ENCODE data around the gene PML. TPM values are rescaled to one million over a fixed set of nuclear protein-coding genes. Genes with fewer than 3 reads are reported as not detected.
"Not testable (repeated sequence)": the region's sequence is repeated elsewhere in the genome, so short reads cannot be mapped to it uniquely, and the experiment has no call there.

The PML gene
- total RNA-seq, 1 experiment from 2014 or later, result 61.1 TPM

- peak; percentile 69 for DNase-seq (ENCODE audit: low spot score)
These were observed 37.2 kb upstream of the PML start for GRCh38 chr15:73957276-73957675.

- DNase-seq (ENCODE audit: low spot score), result no peak
These were observed 36.7 kb upstream of the PML start for GRCh38 chr15:73957785-73958184.

- DNase-seq (ENCODE audit: low spot score), result peak; percentile 79
These were observed 35.4 kb upstream of the PML start for GRCh38 chr15:73959012-73959581.

GRCh38 chr15:73959801-73960200, 34.7 kb upstream of the PML start:
- no peak for DNase-seq (ENCODE audit: low spot score)

GRCh38 chr15:73960472-73961070, 33.9 kb upstream of the PML start:
- not testable (repeated sequence) for DNase-seq (ENCODE audit: low spot score)

GRCh38 chr15:73962433-73962832, 32.1 kb upstream of the PML start:
- DNase-seq (ENCODE audit: low spot score), result no peak

GRCh38 chr15:73964736-73965093, 29.8 kb upstream of the PML start:
- peak; percentile 80 for DNase-seq (ENCODE audit: low spot score)

GRCh38 chr15:73965094-73965757, 29.3 kb upstream of the PML start:
- DNase-seq (ENCODE audit: low spot score), result no peak

- DNase-seq (ENCODE audit: low spot score), result no peak
These were observed 28.8 kb upstream of the PML start for GRCh38 chr15:73965758-73966113.

- no peak for DNase-seq (ENCODE audit: low spot score)
These were observed 26.1 kb upstream of the PML start for GRCh38 chr15:73968461-73968860.

- no peak for DNase-seq (ENCODE audit: low spot score)
These were observed 25.3 kb upstream of the PML start for GRCh38 chr15:73969151-73969759.

- DNase-seq (ENCODE audit: low spot score), result peak; percentile 76
These were observed 21.4 kb upstream of the PML start for GRCh38 chr15:73972984-73973682.

- DNase-seq (ENCODE audit: low spot score), result not testable (repeated sequence)
These were observed 20.8 kb upstream of the PML start for GRCh38 chr15:73973683-73974200.

- not testable (repeated sequence) for DNase-seq (ENCODE audit: low spot score)
These were observed 18.9 kb upstream of the PML start for GRCh38 chr15:73975440-73976125.

GRCh38 chr15:73978896-73979295, 15.6 kb upstream of the PML start:
- DNase-seq (ENCODE audit: low spot score), result no peak

- DNase-seq (ENCODE audit: low spot score), result no peak
These were observed 14.9 kb upstream of the PML start for GRCh38 chr15:73979636-73980035.

GRCh38 chr15:73981761-73982221, 12.7 kb upstream of the PML start:
- DNase-seq (ENCODE audit: low spot score), result peak; percentile 62

- DNase-seq (ENCODE audit: low spot score), result peak; percentile 94
These were observed 12.1 kb upstream of the PML start for GRCh38 chr15:73982222-73982962.

- DNase-seq (ENCODE audit: low spot score), result peak; percentile 89
These were observed 11.2 kb upstream of the PML start for GRCh38 chr15:73983211-73983727.

GRCh38 chr15:73983773-73984172, 10.7 kb upstream of the PML start:
- DNase-seq (ENCODE audit: low spot score), result no peak

Data from A172 (cell line).